Measurements from ENCODE around the gene CHST8.
"Not testable (repeated sequence)": the region's sequence is repeated elsewhere in the genome, so short reads cannot be mapped to it uniquely, and the experiment has no call there.

The CHST8 gene, protein sequence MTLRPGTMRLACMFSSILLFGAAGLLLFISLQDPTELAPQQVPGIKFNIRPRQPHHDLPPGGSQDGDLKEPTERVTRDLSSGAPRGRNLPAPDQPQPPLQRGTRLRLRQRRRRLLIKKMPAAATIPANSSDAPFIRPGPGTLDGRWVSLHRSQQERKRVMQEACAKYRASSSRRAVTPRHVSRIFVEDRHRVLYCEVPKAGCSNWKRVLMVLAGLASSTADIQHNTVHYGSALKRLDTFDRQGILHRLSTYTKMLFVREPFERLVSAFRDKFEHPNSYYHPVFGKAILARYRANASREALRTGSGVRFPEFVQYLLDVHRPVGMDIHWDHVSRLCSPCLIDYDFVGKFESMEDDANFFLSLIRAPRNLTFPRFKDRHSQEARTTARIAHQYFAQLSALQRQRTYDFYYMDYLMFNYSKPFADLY

DNA sequence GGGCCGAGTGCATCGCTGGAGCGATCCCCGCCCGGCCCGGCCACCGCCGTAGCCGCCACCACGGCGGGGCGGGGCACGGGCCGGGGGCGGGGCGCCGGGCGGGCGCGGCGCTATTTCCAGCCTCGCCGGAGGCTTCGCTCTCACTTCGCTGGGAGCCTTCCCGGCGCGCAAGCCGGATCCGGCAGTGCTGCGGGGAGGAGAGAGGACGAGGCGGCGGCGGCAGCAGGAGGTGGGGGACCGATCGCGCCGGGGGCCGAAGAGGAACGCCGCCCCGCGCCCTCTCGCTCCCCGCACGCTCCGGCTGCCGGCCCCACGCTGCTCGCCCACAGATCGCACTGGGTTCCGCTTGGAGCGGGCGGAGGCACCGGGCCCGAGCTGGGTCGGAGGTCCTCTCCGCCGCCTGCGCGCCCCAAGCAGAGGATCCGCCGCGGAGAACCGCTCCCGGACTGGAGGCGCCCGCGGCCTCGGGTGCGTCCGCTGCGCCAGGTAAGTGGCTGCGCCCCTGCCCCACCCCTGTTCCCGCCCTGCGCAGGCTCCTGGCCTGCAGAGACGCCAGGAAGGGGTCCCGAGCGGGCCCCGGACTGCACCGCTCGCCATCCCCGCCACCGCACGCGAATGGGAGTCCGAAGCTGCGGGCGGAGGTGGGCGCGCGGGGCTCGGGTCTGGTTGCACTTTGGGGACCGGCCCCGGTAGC lies at the start of gene CHST8:
CHST8 (plus strand) TSS at position 143 of the 694 bp plus-strand sequence. CDS start 67,309 bp downstream, outside the sequence.
- no peak for DNase-seq

GRCh38 chr19:33572929-33573328 lies 48.8 kb upstream of the CHST8 start:
- DNase-seq = no peak

GRCh38 chr19:33574824-33575223 lies 46.9 kb upstream of the CHST8 start:
- no peak for DNase-seq

- DNase-seq = no peak
These were observed 43.1 kb upstream of the CHST8 start for GRCh38 chr19:33578697-33579096.

DNA sequence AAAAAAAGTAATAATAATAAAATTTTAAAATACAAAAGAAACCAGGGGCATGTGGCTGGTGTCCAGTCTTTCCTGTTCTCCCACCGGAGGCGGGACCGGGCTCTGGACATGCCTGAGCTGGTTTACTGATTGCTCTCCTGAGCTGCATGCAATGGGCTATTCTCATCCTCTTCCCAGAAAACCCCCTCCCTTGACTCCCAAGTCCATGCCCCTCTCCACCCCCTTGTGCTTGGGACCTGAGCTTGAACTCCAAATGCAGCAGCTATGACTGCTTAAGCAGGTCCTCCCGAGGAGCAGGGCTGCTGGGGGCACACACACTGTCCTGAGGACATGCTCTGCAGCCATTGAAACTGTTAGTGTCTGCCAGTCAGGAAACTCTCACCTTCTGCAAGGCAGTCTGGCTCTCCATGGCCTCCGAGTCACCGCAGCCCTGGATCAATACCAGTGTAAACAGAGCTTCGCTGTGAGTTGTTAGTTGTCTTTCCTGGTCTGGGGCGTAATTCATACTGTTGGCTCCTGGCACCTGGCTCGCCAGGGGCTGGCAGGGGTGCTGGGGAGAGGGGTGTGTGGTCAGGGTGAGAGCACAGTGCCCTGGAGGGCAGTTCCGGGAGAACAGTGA lies 41.6 kb upstream of the CHST8 start:
- no peak for DNase-seq

GRCh38 chr19:33580645-33581037 lies 41.1 kb upstream of the CHST8 start:
- no peak for DNase-seq

- DNase-seq = no peak
These were observed 38.8 kb upstream of the CHST8 start for GRCh38 chr19:33582914-33583313.

- no peak for DNase-seq
These were observed 34.6 kb upstream of the CHST8 start for GRCh38 chr19:33587150-33587549.

DNA sequence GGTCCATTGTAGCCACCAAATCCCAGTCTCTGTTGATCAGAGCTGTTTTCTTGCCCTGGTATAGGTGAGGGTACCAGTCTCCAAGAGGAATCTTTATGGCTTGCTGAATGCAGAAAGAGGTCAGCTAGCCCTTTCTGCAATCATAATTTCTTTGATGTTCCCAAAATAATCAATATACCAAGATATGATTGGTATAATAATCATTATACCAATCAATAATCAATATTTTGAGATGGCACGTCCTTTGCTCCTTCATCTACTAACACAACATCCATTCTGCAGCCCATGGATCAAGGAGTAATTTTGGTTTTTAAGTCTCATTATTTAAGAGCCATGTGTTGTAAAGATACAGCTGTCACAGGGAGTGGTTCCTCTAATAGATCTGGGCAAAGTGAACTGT lies 31.5 kb upstream of the CHST8 start:
- DNase-seq = no peak

DNA sequence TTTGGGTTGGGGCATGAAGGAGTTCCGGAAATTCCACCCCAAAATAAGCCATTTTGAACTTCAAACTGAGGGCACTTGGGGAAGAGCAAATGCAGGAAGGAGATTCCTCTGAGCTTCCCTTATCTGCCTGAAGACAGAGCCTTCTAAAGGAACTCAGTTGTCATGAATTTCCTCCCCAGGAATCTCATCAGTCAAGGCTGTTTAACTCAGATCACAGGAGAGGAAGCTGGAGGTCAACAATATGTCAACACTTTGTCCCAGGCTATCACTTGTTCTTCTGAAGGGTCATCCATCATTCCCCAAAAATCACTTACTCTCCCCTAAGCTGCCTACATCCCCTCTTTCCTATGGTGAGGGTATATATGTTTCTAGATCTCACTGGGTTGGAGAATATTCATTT lies 26.0 kb upstream of the CHST8 start:
- DNase-seq = no peak

GRCh38 chr19:33601583-33601982 lies 20.2 kb upstream of the CHST8 start:
- no peak for DNase-seq

DNA sequence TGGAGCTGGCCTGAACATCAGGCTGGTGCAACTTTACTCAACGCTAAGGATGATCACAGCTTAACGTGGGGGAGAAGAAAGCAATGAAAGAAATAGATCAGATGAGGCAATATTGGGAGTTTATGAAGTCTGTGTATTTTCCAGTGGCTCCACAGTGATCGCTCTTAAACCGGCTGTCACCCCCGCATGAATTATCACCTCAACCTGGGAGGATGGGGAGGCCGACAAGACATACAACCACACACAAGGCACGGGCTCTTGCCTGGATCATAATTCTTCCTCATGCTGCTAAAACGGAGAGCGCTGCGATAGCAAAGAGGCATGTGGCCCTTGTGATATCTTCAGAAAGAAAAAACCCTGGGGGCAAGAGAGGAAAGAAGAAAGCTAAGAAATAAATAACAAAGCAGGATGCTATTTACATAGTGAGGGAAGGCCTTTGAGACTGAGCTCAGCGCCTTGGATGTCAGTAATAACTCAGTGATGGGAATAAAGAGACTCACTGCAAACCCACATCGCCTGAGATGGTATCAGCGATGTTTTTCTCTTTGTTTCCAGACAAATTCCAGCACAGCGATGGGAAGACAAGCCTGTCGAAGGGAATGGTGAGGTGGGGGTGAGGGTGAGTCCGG lies 19.1 kb upstream of the CHST8 start:
- DNase-seq = no peak

- no peak for DNase-seq
These were observed 18.4 kb upstream of the CHST8 start for GRCh38 chr19:33603377-33603776.

GRCh38 chr19:33604651-33605050 lies 17.1 kb upstream of the CHST8 start:
- no peak for DNase-seq

DNA sequence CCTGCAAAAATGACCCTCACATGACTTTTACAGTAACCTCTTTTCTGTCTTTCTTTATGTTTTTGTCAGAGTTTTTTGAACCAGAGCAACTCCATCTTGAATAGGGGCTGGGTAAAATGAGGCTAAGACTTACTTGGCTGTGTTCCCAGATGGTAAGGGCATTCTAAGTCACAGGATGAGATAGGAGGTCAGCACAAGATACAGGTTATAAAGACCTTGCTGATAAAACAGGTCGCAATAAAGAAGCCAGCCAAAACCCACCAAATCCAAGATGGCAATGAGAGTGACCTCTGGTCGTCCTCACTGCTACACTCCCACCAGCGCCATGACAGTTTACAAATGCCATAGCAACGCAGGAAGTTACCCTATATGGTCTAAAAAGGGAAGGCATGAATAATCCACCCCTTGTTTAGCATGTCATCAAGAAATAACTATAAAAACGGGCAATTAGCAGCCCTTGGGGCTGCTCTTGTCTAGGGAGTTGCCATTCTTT lies 15.9 kb upstream of the CHST8 start:
- DNase-seq = not testable (repeated sequence)

DNA sequence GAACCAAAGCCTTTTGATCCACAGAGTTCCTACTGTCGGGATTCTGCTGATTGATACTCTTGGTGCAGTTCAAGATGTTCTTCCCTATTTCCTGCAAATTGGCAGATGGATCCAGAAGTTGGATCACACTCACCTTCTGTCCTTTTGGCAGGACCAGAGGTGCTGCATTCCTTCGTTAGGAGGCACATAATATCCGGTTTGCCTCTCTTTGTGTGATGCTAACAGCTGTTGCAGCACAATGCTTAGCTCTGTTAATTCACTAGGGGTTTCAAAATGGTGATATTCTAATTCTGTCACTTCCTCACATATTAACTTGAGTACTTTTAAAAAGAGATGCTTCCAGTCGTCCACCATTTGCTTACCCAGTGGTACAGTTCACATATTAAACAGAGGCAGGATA lies 15.2 kb upstream of the CHST8 start:
- DNase-seq = no peak

DNA sequence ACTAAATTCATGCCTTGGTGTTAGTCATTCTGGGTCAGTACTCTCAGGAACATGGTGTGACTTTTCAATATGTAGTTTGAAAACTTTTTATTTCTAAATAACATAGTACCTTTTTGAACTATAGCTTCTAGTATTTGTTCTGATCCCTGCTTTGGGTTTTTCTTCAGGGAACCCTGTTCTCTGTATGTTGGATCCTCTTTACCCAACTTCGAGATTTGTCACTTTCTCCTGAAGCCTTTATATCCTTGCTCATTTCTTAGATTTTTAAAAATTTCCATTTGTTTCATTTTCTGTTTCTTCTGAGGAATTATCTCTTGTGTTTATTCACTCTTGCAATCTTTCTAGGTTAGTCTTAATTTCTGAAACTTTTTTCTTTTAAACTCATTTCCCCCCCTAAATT lies 12.4 kb upstream of the CHST8 start:
- no peak for DNase-seq

- DNase-seq = no peak
These were observed 11.2 kb upstream of the CHST8 start for GRCh38 chr19:33610588-33610987.

- DNase-seq = no peak
These were observed 8.7 kb upstream of the CHST8 start for GRCh38 chr19:33612928-33613619.

DNA sequence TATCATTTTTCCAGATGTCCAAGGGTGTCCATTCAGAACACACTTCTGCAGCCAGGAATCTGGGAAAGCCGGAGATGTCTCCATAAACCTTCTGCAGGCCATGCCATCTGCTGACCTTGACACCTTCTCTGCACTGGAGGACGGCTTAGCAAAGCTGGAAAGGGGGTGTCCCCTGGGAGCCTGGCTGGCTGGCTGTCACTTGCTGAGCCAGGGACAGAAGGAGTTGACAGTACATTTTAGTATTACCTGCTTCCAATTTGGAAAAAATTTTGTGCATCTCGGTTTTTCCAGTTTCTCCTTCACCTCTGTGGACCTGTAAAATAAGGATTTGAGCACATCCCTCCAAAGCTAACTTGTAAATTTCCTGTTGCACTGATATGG lies 8.1 kb upstream of the CHST8 start:
- DNase-seq = no peak

- no peak for DNase-seq
These were observed 5.4 kb upstream of the CHST8 start for GRCh38 chr19:33616346-33616745.

DNA sequence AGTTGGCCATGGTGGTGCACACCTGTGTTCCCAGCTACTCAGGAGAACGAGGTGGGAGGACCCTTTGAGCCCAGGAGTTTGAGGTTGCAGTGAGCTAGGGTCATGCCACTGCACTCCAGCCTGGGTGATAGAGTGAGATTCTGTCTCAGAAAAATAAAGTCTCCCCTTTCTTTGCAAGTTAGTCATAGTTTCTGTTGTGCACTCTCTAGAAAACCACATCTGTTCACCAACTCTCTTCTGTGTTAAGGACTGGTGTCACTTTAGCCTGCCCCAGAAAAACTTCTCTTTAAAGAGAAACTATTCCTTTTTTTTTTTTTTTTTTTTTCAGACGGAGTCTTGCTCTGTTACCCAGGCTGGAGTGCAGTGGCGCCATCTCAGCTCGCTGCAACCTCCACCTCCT lies 4.9 kb upstream of the CHST8 start:
- DNase-seq = no peak

DNA sequence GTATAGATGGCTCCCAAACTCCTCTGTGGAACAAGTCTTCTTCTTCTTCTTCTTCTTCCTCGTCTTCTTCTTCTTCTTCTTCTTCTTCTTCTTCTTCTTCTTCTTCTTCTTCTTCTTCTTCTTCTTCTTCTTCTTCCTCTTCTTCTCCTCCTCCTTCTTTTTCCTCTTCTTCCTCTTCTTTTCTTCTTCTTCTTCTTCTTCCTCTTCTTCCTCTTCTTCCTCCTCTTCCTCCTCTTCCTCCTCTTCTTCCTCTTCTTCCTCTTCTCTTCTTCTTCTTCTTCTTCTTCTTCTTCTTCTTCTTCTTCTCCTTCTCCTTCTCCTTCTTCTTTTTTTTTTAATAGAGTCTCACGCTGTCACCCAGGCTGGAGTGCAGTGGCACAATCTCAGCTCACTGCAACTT lies 3.4 kb upstream of the CHST8 start:
- not testable (repeated sequence) for DNase-seq

All from CD4-positive, alpha-beta T cell treated with Interleukin-6 for 4 hours (primary cell).